K562 (cell line): ENCODE data around the gene ISL1. TPM values are rescaled to one million over a fixed set of nuclear protein-coding genes. Genes with fewer than 3 reads are reported as not detected.

Experiments
- ATAC-seq: fragments of 200-7000 bp; cut with Tn5 transposase; 3 replicates; pipeline ENCODE4 v1.9.1; 2020; ENCODE audit warnings: moderate library complexity
- BruUV-seq: library from RNA; stranded (reverse); fragments of 400-500 nt; replicated peaks from 2 replicates; lab custom pipeline; 2021; lab: Mats Ljungman, UMichigan
- CTCF ChIA-PET: fragments of 300-600 bp; formaldehyde crosslinking; extraction: SDS; loops from one replicate; lab custom pipeline; 2021; ENCODE audit warnings: low intra/inter-chr PET ratio; lab: Yijun Ruan, JAX
- POLR2A ChIA-PET: fragments of 300-600, 350-650 bp; sonication (Branson Sonifier 250); formaldehyde crosslinking; extraction: SDS; loops from one replicate; lab custom pipeline; 2021; ENCODE audit warnings: antibody characterized with exemption, inconsistent platforms; lab: Yijun Ruan, JAX
- DNase-seq, 4 experiments: peaks; one replicate each; pipeline versions ENCODE4 v3.0.0 to v3.0.0-alpha.2; 2011 to 2018; ENCODE audit warnings: low spot score in 3 of 4, mixed read lengths in 3 of 4; ENCODE audit errors: extremely low read depth in 1 of 4
- FAIRE-seq: peaks from 2 replicates; lab custom pipeline; 2011; peaks lifted over from hg19 to GRCh38; lab: Jason Lieb, UNC
- H2AFZ ChIP-seq: 2 replicates; pipeline ENCODE4 v1.6.0; 2011; ENCODE audit warnings: low read depth, low read length, control low read depth, inconsistent platforms
- H3K27ac ChIP-seq: fragments of 200-600 bp; 3 replicates; pipeline ENCODE4 v1.8.0; 2011; ENCODE audit warnings: low read depth, mild to moderate bottlenecking, control low read depth, inconsistent platforms, low read length, moderate library complexity, mixed read lengths; ENCODE audit errors: extremely low read depth
- H3K27me3 ChIP-seq, 2 experiments: fragments of 300-600 bp in 1 of 2; 2 replicates in 1 of 2; 3 replicates in 1 of 2; pipeline versions ENCODE4 v1.6.0 to v1.8.0; 2011; ENCODE audit warnings: inconsistent platforms in 2 of 2, low read length in 2 of 2, mild to moderate bottlenecking in 1 of 2, mixed read lengths in 1 of 2, moderate library complexity in 1 of 2; ENCODE audit not compliant: control insufficient read depth in 2 of 2, insufficient read depth in 2 of 2
- H3K36me3 ChIP-seq: fragments of 300-600 bp; 3 replicates; pipeline ENCODE4 v1.8.0; 2011; ENCODE audit warnings: mild to moderate bottlenecking, low read length, inconsistent platforms; ENCODE audit not compliant: control insufficient read depth, insufficient read depth
- H3K4me1 ChIP-seq, 2 experiments: fragments of 200-600 bp in 1 of 2; replicated peaks in 1 of 2; 2 replicates in 1 of 2; 3 replicates in 1 of 2; pipeline versions ENCODE4 v1.5.1 to v1.8.0; 2011; ENCODE audit warnings: inconsistent platforms in 2 of 2, low read length in 2 of 2, mild to moderate bottlenecking in 1 of 2, mixed read lengths in 1 of 2, moderate library complexity in 1 of 2; ENCODE audit not compliant: control insufficient read depth in 2 of 2, insufficient read depth in 2 of 2
- H3K4me2 ChIP-seq: 2 replicates; pipeline ENCODE4 v1.6.1; 2011; ENCODE audit warnings: low read length, control low read depth, inconsistent platforms, mixed read lengths; ENCODE audit not compliant: insufficient read depth
- H3K4me3 ChIP-seq: fragments of 200-600 bp; sonication (generic), shearing (Covaris generic); 2 replicates; pipeline ENCODE4 v1.5.1; 2016; ENCODE audit warnings: control low read depth, inconsistent platforms
- H3K79me2 ChIP-seq: fragments of 200-600 bp; 3 replicates; pipeline ENCODE4 v1.8.0; 2011; ENCODE audit warnings: low read length, inconsistent platforms; ENCODE audit not compliant: control insufficient read depth, insufficient read depth
- H3K9ac ChIP-seq, 2 experiments: 2 replicates each; pipeline versions ENCODE4 v1.6.0 to v1.6.1; 2011; ENCODE audit warnings: low read depth in 2 of 2, low read length in 2 of 2, control low read depth in 1 of 2, inconsistent platforms in 1 of 2, mild to moderate bottlenecking in 1 of 2, mixed read lengths in 1 of 2; ENCODE audit not compliant: insufficient read depth in 1 of 2
- H3K9me1 ChIP-seq: one replicate; pipeline ENCODE4 v1.6.0; 2011; ENCODE audit warnings: inconsistent platforms, mild to moderate bottlenecking, low read length, moderate library complexity; ENCODE audit not compliant: control insufficient read depth, insufficient read depth
- H3K9me3 ChIP-seq: replicated peaks from 2 replicates; pipeline ENCODE4 v1.5.1; 2011; ENCODE audit warnings: low read depth, low read length, inconsistent platforms; ENCODE audit not compliant: control insufficient read depth, insufficient read depth
- H4K20me1 ChIP-seq: replicated peaks from 2 replicates; pipeline ENCODE4 v1.6.1; 2011; ENCODE audit warnings: low read length, inconsistent platforms, mixed read lengths; ENCODE audit not compliant: control insufficient read depth, insufficient read depth
- ADNP ChIP-seq: fragments of 200-800 bp; sonication (Bioruptor generic); IDR thresholded peaks from 2 replicates; pipeline ENCODE4 v1.6.1; 2016; ENCODE audit warnings: missing genetic modification characterization, missing compliant biosample characterization
- GABPB1 ChIP-seq: sonication (generic); formaldehyde crosslinking; IDR thresholded peaks from 2 replicates; pipeline ENCODE4 v1.8.0; 2022; ENCODE audit warnings: mild to moderate bottlenecking, missing genetic modification reagents
- HDGF ChIP-seq: fragments of 450-650 bp; IDR thresholded peaks from 2 replicates; pipeline ENCODE4 v1.6.1; 2016
- ILK ChIP-seq: fragments of 450-650 bp; IDR thresholded peaks from 2 replicates; pipeline ENCODE4 v1.6.1; 2016; ENCODE audit warnings: missing genetic modification characterization, low read depth, mild to moderate bottlenecking, missing compliant biosample characterization, moderate library complexity, borderline replicate concordance
- JUNB ChIP-seq: fragments of 450-650 bp; formaldehyde crosslinking; conservative IDR thresholded peaks from 2 replicates; pipeline ENCODE4 v1.4.0; 2020; ENCODE audit warnings: mild to moderate bottlenecking
- MAFG ChIP-seq: fragments of 450-650 bp; conservative IDR thresholded peaks from 2 replicates; pipeline ENCODE4 v1.6.1; 2016; ENCODE audit warnings: missing genetic modification characterization, missing compliant biosample characterization
- NONO ChIP-seq, 2 experiments: fragments of 200-400 bp in 1 of 2; fragments of 450-650 bp in 1 of 2; formaldehyde crosslinking in 1 of 2; IDR thresholded peaks; 2 replicates each; pipeline ENCODE4 v1.6.1; 2017; ENCODE audit warnings: low read depth in 2 of 2, mild to moderate bottlenecking in 2 of 2, moderate library complexity in 2 of 2, low read length in 1 of 2
- NR3C1 ChIP-seq: sonication (generic); formaldehyde crosslinking; IDR thresholded peaks from 2 replicates; pipeline ENCODE4 v1.8.1; 2022; ENCODE audit warnings: missing genetic modification reagents
- PTRF ChIP-seq: fragments of 450-650 bp; IDR thresholded peaks from 2 replicates; pipeline ENCODE4 v1.6.1; 2016; ENCODE audit warnings: mild to moderate bottlenecking, missing genetic modification characterization, missing compliant biosample characterization
- ZNF133 ChIP-seq: fragments of 250-450 bp; sonication (Bioruptor Pico); IDR thresholded peaks from 2 replicates; pipeline ENCODE4 v1.4.0; 2020; ENCODE audit warnings: mild to moderate bottlenecking
- ZNF311 ChIP-seq: fragments of 250-450 bp; sonication (Bioruptor Pico); IDR thresholded peaks from 2 replicates; pipeline ENCODE4 v1.4.0; 2020; ENCODE audit warnings: mild to moderate bottlenecking, moderate library complexity
- ZNF384 ChIP-seq: IDR thresholded peaks from 2 replicates; pipeline ENCODE4 v1.6.1; 2012; ENCODE audit warnings: low read depth, low read length, improper control_type of control experiment
- ZNF408 ChIP-seq: fragments of 250-450 bp; sonication (Bioruptor Pico); IDR thresholded peaks from 2 replicates; pipeline ENCODE4 v1.4.0; 2020; ENCODE audit warnings: low read depth, mild to moderate bottlenecking, moderate library complexity
- WGBS: fragments of 100-300 bp; shearing (Covaris generic); methylation state at CpG from one replicate; pipeline ENCODE4 v1.1.6; 2016; ENCODE audit warnings: low coverage, mixed read lengths; ENCODE audit not compliant: insufficient coverage; ENCODE audit errors: missing lambda C conversion rate; 5-methylcytosine and 5-hydroxymethylcytosine counted together
- in situ Hi-C: fragments of 300-500 bp; cut with MboI; formaldehyde crosslinking; loops from 4 replicates; pipeline ENCODE4 v1.15.0; 2018; ENCODE audit warnings: inconsistent platforms, mixed read lengths
- intact Hi-C: fragments of 100-400 bp; cut with micrococcal nuclease; formaldehyde crosslinking; loops from 2 replicates; pipeline ENCODE4 v1.14.2; 2022
- polyA plus RNA-seq, 8 experiments: library from polyadenylated mRNA; depleted of rRNA in 4 of 8; stranded (reverse) in 5 of 8; unstranded in 3 of 8; fragments of >200 nt; fragmentation: Nextera tagmentation in 2 of 8; fragmentation: Illumina TruSeq in 1 of 8; extraction: Ambion mirVana in 2 of 8; extraction: Trizol in 1 of 8; gene quantifications; 2 replicates each; pipeline versions ENCODE4 v1.2.1 to v1.2.3, GENCODE V29; 2011 to 2014; ENCODE audit warnings: inconsistent platforms in 1 of 8, missing spikeins in 1 of 8
- total RNA-seq, 7 experiments: library from RNA; depleted of rRNA in 6 of 7; stranded (reverse); fragments of >200 nt in 6 of 7; fragmentation: Illumina TruSeq in 2 of 7; extraction: Trizol in 2 of 7; gene quantifications; 2 replicates each; pipeline versions ENCODE4 v1.2.1 to v1.2.3, GENCODE V29; 2011 to 2021; ENCODE audit warnings: low replicate concordance in 1 of 7
- TF ChIP-seq, protein P1 (sequence below): fragments of 250-450 bp; sonication (Bioruptor Pico); IDR thresholded peaks from 2 replicates; pipeline ENCODE4 v1.8.0; 2021; ENCODE audit warnings: moderate library complexity, mild to moderate bottlenecking, inconsistent platforms
- TF ChIP-seq, protein P2 (sequence below): sonication (generic); formaldehyde crosslinking; IDR thresholded peaks from 2 replicates; pipeline ENCODE4 v1.9.0; 2022; ENCODE audit warnings: mild to moderate bottlenecking, missing genetic modification reagents
- TF ChIP-seq, protein P3 (sequence below), 2 experiments: IDR thresholded peaks; 2 replicates each; pipeline ENCODE4 v1.6.1; 2011; ENCODE audit warnings: borderline replicate concordance in 1 of 2, control low read depth in 1 of 2, low read depth in 1 of 2, low read length in 1 of 2, mild to moderate bottlenecking in 1 of 2, mixed read lengths in 1 of 2, moderate library complexity in 1 of 2; ENCODE audit not compliant: insufficient read depth in 1 of 2, insufficient read length in 1 of 2, poor library complexity in 1 of 2, severe bottlenecking in 1 of 2; ENCODE audit errors: extremely low read depth in 1 of 2

Gene ISL1
- total and polyA plus RNA-seq, 9 of the 15 experiments (the other 6 are each of a cell fraction or from before 2014, with no cell fraction given): not detected

DNA sequence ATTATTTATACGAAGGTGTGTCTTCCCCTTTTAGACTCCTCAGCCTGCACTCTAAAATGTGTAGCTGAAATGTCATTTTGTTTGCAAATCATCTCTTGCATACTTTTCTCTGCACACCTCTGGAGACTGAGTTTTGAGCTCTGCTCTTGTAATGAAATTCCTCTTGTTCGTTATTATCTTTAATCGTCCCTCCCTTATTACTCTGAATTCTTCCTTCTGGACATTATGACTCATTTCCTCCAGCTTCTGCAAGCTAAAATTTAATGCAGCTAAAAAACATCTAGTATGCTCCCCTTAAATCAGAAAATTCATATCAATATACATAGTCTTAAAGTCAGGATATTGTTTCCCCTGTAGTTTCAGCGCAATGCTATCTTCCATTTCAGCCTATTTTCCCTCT is 13.5 kb downstream of the ISL1 start:
- no peaks in the 10 kb centered on the region for H3K36me3 ChIP-seq
- intact Hi-C loops (loop anchor here (2.0 kb wide), 1 partner anchor 30 kb away; no protein-coding TSS in a partner anchor), in situ Hi-C loops (loop anchor here (25.0 kb wide), 1 partner anchor 1266 kb away; no protein-coding TSS in a partner anchor)
- no peak overlapping the region for H3K9ac ChIP-seq
- WGBS: 0% methylated on average over 4 of the region's 4 CpGs
- no peak for FAIRE-seq
- no peak for ATAC-seq
- no peak overlapping the region for H3K4me3 ChIP-seq
- H3K4me2 ChIP-seq: no peak overlapping the region
- CTCF ChIA-PET: no interaction called here
- H3K9me3 ChIP-seq: no peaks in the 10 kb centered on the region
- no peaks in the 10 kb centered on the region for H4K20me1 ChIP-seq
- H3K27me3 ChIP-seq: no peaks in the 10 kb centered on the region
- no peak overlapping the region for H3K27ac ChIP-seq
- DNase-seq: no peak
- TF ChIP-seq JUNB (CRISPR knock-in tag) (no peak), NONO (IDR thresholded peaks at IDR 0.05; ENCODE audit: low read depth in 2 of 2, low read length in 1 of 2) (no peak), GABPB1 (CRISPR knock-in tag) (no peak), ADNP (no peak), ZNF384 (no peak)
- TF ChIP-seq, protein P1, sequence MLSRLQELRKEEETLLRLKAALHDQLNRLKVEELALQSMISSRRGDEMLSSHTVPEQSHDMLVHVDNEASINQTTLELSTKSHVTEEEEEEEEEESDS (CRISPR knock-in tag): no peak
- no peaks in the 10 kb centered on the region for H3K79me2 ChIP-seq
- no peaks in the 10 kb centered on the region for H3K9me1 ChIP-seq
- peaks cover 0 to 6% of the 10 kb centered on the region in 2 experiments; a peak in 1 of 5 replicates for H3K4me1 ChIP-seq
- POLR2A ChIA-PET: no interaction called here
- BruUV-seq: no TSS peak
- no peak overlapping the region for H2AFZ ChIP-seq

DNA sequence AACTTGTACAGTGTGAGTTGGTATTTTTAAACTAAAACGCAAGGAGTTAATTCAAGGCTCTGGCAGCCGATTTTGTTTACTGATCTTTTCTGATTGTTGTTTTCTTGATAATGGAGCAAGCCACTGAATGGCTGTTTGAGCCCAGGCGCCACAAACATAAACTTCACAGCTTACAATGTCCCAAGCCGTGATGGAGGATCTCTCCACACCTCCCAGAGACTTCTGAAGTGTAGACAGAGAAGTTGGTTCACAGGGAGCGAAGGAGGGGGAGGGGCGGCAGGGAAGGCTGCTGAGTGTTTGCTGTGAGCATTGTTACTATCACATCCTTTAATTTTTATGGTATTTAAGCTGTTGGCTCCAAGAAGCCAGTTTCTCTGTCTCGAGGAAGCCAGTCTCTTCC is 14.7 kb downstream of the ISL1 start:
- no peaks in the 10 kb centered on the region for H4K20me1 ChIP-seq
- no peak overlapping the region for H3K4me2 ChIP-seq
- in situ Hi-C loops (loop anchor here (25.0 kb wide), 1 partner anchor 1264 kb away; no protein-coding TSS in a partner anchor), intact Hi-C loops (loop anchor here (2.0 kb wide), 1 partner anchor 31 kb away; no protein-coding TSS in a partner anchor)
- no peak for ATAC-seq
- no peaks in the 10 kb centered on the region for H3K36me3 ChIP-seq
- H3K4me1 ChIP-seq: peaks cover 0 to 6% of the 10 kb centered on the region in 2 experiments; a peak in 1 of 5 replicates
- no peak for FAIRE-seq
- no peaks in the 10 kb centered on the region for H3K27me3 ChIP-seq
- no peak overlapping the region for H3K4me3 ChIP-seq
- H3K27ac ChIP-seq: no peak overlapping the region
- ChIA-PET CTCF (no interaction called here), POLR2A (no interaction called here)
- H3K9ac ChIP-seq: no peak overlapping the region
- BruUV-seq: no TSS peak
- DNase-seq: no peak
- WGBS: 0% methylated on average over 7 of the region's 7 CpGs
- H3K79me2 ChIP-seq: no peaks in the 10 kb centered on the region
- no peaks in the 10 kb centered on the region for H3K9me3 ChIP-seq
- no peaks in the 10 kb centered on the region for H3K9me1 ChIP-seq
- no peak overlapping the region for H2AFZ ChIP-seq
- no peak for TF ChIP-seq PTRF (tag)
- no peak for TF ChIP-seq ZNF408 (CRISPR knock-in tag)
- TF ChIP-seq NR3C1 (CRISPR knock-in tag): no peak
- TF ChIP-seq, protein P2, sequence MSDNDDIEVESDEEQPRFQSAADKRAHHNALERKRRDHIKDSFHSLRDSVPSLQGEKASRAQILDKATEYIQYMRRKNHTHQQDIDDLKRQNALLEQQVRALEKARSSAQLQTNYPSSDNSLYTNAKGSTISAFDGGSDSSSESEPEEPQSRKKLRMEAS: no peak
- no peak for TF ChIP-seq ILK (tag)
- TF ChIP-seq, protein P3, sequence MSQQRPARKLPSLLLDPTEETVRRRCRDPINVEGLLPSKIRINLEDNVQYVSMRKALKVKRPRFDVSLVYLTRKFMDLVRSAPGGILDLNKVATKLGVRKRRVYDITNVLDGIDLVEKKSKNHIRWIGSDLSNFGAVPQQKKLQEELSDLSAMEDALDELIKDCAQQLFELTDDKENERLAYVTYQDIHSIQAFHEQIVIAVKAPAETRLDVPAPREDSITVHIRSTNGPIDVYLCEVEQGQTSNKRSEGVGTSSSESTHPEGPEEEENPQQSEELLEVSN (IDR thresholded peaks at IDR 0.05; ENCODE audit: borderline replicate concordance in 1 of 2, extremely low read depth in 1 of 2, insufficient read depth in 1 of 2, insufficient read length in 1 of 2, low read depth in 1 of 2, low read length in 1 of 2, poor library complexity in 1 of 2, severe bottlenecking in 1 of 2): no peak
- TF ChIP-seq MAFG (tag): no peak
- TF ChIP-seq ZNF311: no peak
- no peak for TF ChIP-seq ZNF133 (CRISPR knock-in tag)
- no peak for TF ChIP-seq HDGF
